HG03442 (cell line): Measurements from ENCODE around the gene WDFY2.

ENCODE experiments used
- ATAC-seq: cut with Tn5 transposase; IDR thresholded peaks from one replicate; pipeline ENCODE4 v1.9.1; 2021; ENCODE audit warnings: mild to moderate bottlenecking, moderate library complexity; ENCODE audit not compliant: unreplicated experiment

The WDFY2 gene

DNA sequence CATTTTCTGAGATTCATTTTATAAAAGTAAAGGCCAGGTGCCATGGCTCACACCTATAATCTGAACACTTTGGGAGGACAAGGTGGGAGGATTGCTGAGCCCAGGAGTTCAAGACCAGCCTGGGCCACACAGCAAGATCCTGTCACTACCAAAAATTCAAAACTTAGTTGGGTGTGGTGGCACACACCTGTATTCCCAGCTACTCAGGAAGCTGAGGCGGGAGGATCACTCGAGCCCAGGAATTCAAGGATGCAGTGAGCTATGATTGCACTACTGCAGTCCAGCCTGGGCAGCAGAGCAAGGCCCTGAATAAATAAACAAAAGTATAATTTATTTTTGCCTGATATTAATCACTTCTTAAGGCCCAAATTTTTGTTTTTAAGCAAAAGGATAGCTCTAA lies 179.2 kb downstream of the WDFY2 start:
- ATAC-seq: no peak

DNA sequence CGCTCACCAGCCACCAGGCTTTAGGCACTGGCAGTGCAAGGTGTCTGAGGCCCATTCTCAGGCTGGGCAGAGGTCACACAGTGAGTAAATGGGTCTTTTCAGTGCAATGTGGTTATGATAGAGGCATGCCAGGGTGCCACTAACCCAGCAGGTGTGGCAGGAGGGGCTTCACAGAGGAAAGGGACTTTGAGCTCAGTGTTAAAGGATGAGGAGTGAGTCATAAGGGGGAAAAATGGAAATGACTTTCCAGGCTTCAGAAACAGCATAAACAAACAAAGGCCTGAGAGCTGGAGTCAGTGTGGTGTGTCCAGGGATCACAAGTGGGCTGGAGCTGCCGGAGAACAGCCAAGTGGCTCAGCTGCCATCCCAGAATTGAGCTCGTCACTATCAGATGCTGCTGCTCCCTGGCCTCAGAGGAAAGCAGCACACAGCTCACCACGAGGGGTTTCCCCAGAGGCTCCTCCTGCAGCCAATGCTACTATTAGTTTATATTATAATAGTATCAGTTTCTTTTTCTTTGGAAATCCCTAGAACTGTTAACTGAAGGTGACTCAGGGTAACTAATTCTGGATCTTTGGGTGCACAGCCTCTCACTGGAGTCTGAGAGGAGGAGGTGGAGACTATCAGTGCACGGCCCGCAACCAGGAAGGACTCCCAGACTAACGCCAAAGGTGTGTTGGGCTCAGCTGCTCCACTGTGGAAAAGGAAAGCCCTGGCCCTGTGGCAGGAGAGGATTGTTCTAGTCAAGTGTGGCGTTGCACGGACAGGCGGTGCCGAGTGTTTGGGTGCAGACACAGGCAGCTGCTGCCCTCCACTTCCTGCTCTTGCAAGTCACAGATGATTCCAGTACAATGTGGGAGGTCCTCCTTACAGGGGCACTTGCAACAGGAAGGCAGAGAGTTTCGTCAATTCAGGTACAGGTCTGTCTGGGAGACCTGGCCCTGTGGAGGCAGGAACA lies 180.2 kb downstream of the WDFY2 start:
- peak; percentile 83 for ATAC-seq

DNA sequence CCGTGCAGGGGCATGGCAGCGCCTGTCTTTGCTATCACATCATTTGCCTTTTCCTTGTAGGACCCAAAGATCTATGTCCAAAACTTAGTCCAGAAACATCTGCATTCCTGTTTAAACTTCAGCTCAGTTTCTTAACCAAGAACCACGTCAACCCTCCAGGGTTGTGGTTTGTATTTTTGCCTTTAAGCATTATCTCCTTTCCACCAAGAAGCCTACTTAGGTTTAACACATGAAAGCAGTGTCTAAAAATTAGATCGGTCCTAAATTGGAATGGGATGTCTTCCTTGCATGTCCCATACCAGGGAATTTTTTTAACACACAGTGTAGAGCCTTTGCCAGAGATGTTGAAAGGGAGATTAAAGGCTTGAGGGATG lies 180.9 kb downstream of the WDFY2 start:
- no peak for ATAC-seq

DNA sequence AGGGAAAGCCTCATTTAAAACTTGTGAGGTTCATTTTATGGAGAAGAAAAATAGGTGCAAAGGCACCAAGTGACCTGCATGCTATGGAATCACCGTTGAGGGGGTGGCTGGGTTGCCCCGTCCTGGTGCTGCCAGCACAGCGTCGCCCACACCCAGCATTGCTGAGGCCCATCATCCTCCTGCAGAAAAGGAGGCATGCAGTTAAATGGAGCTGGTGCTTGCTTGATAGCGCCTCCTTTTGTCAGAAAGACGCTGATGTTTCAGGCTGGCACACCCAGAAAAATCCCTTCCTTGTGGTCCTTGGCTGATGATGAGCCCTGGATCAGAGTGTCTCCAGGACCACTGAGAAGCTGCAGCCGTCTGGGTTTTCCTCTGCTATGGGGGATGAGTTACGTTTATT lies 182.8 kb downstream of the WDFY2 start:
- ATAC-seq: no peak

DNA sequence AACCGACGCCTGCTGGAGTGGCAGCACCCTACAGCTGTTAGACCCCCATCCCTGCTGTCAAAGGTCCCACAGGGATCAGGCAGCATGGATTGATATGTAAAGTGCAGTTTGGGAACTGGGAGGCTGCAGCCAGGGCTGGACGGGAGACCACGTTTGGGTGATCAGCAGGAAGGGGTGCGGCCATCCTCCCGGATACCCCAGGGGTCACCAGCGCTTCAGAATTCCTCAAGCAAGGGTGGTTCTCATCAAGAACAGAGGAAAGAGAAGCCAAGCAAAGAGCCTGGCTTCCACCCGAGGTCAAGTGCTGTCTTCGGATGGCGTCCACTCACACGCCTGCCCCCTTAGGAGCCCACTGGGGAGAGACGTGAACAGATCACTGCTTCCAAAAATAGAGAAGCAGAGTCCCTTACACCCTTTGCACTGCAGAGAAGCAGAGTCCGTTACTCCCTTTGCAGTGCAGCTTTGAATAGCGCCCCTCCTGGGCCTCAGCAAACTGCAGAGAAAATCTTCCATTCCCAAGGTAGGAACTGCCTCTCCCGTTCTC lies 184.2 kb downstream of the WDFY2 start:
- ATAC-seq: no peak

DNA sequence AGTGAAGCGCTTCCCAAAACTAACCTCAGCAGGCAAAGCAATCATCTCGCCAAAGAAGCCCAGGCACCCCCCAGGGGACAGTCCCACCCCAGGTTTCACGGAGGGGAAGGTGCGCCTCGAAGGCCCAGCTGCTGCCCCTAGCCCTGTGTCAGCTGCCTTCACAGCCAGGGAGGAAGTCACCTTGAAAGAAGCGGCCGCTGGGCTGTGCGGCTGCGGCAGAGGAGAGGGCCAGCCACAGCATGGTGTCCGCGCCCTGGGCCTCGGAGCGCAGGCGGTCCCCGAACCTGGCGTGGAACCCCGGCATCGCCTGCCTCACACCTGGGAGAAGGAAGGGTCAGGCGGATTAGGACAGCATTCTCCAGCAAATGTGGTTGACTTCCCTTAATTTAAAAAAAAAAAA lies 184.7 kb downstream of the WDFY2 start:
- ATAC-seq: no peak

- ATAC-seq: no peak
Observed at GRCh38 chr13:51769455-51770127, 185.3 kb downstream of the WDFY2 start.

- ATAC-seq: no peak
Observed at GRCh38 chr13:51770160-51770559, 185.9 kb downstream of the WDFY2 start.

- no peak for ATAC-seq
Observed at GRCh38 chr13:51770681-51771417, 186.6 kb downstream of the WDFY2 start.

DNA sequence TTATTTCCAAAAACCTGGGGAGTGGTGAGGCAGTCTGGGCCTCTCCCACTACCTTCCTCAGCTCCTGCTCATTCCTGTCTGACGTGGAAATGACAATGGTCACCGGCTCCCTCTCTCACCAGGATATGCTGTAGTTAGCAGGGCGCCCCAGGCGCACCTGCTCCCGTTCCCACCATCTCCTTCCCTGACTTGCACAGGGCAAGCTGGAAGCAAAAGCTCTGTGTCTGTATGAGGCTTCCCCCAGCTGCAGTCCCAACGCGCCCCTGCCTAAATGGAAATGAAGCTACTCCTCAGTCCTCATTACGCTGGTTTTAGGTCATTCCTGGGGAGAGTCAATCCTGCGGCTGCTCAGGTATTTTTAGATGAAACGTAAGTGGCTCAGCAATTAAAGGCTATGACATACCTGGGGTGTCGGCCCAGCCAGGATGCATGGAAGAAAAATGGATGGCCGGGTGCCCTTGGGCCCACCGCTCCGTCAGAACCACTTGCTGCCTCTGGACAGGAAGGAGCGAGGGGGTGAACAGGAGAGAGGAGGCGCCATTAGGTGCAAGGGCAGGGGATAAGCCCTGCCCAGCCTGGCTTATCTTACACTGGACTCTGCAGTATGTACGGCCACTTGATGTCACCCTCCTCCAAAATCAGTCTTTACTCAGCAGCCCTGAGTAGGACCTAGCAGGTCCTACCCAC lies 187.3 kb downstream of the WDFY2 start:
- ATAC-seq: no peak

DNA sequence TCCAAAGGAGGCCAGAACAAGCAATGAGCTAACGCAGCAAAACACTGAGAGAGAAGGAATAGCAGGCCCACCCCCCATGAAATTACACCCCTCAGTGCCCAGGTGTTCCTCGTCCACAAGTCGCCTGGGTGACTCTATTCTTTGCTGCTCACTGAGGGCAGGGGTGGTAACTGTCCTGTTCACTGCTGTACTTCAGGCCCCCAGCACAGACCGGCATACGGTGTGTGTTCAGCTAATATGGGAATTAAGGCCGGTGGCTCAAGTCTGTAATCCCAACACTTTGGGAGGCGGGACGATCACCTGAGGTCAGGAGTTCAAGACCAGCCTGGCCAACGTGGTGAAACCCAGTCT lies 187.8 kb downstream of the WDFY2 start:
- no peak for ATAC-seq

- ATAC-seq: no peak
Observed at GRCh38 chr13:51772781-51773180, 188.5 kb downstream of the WDFY2 start.

DNA sequence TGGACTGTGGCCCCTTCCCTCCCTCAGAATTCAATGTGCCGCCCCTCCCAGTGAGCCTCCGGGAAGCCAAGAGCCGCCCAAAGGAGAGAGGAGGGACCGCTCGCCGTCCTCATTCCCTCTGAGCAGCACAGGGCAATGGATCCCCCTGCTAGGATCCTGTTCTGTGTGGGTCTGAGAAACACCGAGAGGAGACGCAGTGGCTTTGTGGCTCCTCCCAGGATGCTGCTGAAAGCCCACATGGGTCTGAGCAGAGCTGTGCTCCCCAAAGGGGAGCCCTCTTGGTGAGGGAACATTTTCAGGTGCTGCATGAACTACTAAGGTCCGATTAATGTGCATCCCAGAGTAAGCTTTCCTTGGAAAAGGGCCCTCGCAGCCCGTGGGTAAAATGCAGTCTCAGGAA lies 189.3 kb downstream of the WDFY2 start:
- ATAC-seq: no peak

DNA sequence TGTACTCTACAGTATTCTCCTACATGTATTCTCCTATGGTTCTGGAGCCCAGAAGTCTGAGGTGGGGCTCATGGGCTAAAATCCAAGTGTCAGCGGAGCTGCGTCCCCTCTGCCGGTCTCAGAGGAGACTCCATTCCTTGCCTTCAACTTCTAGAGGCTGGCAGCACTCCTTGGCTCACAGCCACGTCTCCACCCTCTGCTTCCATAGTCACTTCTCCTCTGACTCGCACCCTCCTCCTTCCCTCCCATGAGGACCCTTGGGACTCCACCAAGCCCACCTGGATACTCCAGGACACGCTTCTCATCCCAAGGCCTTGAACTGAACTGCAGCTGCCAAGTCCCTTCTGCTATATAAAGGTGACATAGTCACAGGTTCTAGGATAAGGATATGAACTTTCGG lies 191.9 kb downstream of the WDFY2 start:
- no peak for ATAC-seq

- no peak for ATAC-seq
Observed at GRCh38 chr13:51777921-51778320, 193.7 kb downstream of the WDFY2 start.

- ATAC-seq: no peak
Observed at GRCh38 chr13:51778392-51778791, 194.1 kb downstream of the WDFY2 start.

DNA sequence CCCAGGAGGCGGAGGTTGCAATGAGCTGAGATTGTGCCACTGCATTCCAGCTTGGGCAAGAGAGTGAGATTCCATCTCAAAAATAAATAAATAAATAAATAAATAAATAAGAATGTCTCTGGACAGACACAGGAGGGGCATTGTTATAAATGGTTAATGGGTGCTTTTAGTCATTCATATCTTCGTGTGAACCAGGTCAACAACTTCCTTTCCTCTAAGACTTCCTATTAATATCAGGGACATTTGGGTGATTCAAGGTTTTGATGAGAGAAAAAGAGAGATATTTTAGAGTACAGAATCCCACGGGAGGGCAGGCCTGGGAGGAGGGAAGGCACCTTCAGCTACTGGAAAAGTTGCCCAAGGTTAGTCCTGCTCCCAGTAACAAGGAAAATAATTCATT lies 195.8 kb downstream of the WDFY2 start:
- ATAC-seq: no peak

- peak; percentile 63 for ATAC-seq
Observed at GRCh38 chr13:51781246-51782022, 197.2 kb downstream of the WDFY2 start.

- ATAC-seq: no peak
Observed at GRCh38 chr13:51782026-51782710, 197.9 kb downstream of the WDFY2 start.
